HepG2 (cell line): ENCODE results near the gene ARL16. TPM values are rescaled to one million over a fixed set of nuclear protein-coding genes. Genes with fewer than 3 reads are reported as not detected.

Source experiments
- CEBPG ChIP-seq: IDR thresholded peaks from 2 replicates; pipeline ENCODE4 v1.6.1; 2016
- ELF3 ChIP-seq: IDR thresholded peaks from 2 replicates; pipeline ENCODE4 v1.6.1; 2016; ENCODE audit warnings: missing genetic modification reagents, missing compliant biosample characterization
- IRF9 ChIP-seq: sonication (generic); formaldehyde crosslinking; IDR thresholded peaks from 2 replicates; pipeline ENCODE4 v1.8.0; 2022; ENCODE audit warnings: missing genetic modification reagents, mild to moderate bottlenecking, borderline replicate concordance
- KLF13 ChIP-seq: sonication (generic); formaldehyde crosslinking; IDR thresholded peaks from 2 replicates; pipeline ENCODE4 v1.4.0; 2020; ENCODE audit warnings: mild to moderate bottlenecking, missing genetic modification reagents
- REPIN1 ChIP-seq: sonication (generic); formaldehyde crosslinking; IDR thresholded peaks from 2 replicates; pipeline ENCODE4 v1.8.0; 2022; ENCODE audit warnings: missing genetic modification reagents, low read depth, mild to moderate bottlenecking, borderline replicate concordance
- RFXAP ChIP-seq: sonication (generic); formaldehyde crosslinking; IDR thresholded peaks from 2 replicates; pipeline ENCODE4 v1.4.0; 2020; ENCODE audit warnings: missing genetic modification reagents, borderline replicate concordance
- ZNF142 ChIP-seq: sonication (generic); formaldehyde crosslinking; IDR thresholded peaks from 2 replicates; pipeline ENCODE4 v1.4.0; 2020; ENCODE audit warnings: missing genetic modification reagents
- ZNF235 ChIP-seq: sonication (generic); formaldehyde crosslinking; IDR thresholded peaks from 2 replicates; pipeline ENCODE4 v1.8.1; 2023; ENCODE audit warnings: mild to moderate bottlenecking, missing genetic modification reagents, borderline replicate concordance
- ZNF318 ChIP-seq: sonication (generic); formaldehyde crosslinking; IDR thresholded peaks from 2 replicates; pipeline ENCODE4 v1.4.0; 2020; ENCODE audit warnings: mild to moderate bottlenecking, missing genetic modification reagents
- ZNF513 ChIP-seq: sonication (generic); formaldehyde crosslinking; conservative IDR thresholded peaks from 2 replicates; pipeline ENCODE4 v1.5.0; 2020; ENCODE audit warnings: missing genetic modification reagents
- ZNF567 ChIP-seq: sonication (generic); formaldehyde crosslinking; IDR thresholded peaks from 2 replicates; pipeline ENCODE4 v1.8.1; 2023; ENCODE audit warnings: mild to moderate bottlenecking, missing genetic modification reagents, borderline replicate concordance
- ZNF605 ChIP-seq: sonication (generic); formaldehyde crosslinking; IDR thresholded peaks from 2 replicates; pipeline ENCODE4 v1.8.0; 2022; ENCODE audit warnings: mild to moderate bottlenecking, missing genetic modification reagents
- ZNF790 ChIP-seq: sonication (generic); formaldehyde crosslinking; IDR thresholded peaks from 2 replicates; pipeline ENCODE4 v1.8.0; 2022; ENCODE audit warnings: missing genetic modification reagents, mild to moderate bottlenecking, borderline replicate concordance
- polyA plus RNA-seq, 8 experiments: library from polyadenylated mRNA; depleted of rRNA in 3 of 8; stranded (reverse) in 7 of 8; unstranded in 1 of 8; fragments of >200 nt; fragmentation: Illumina TruSeq in 4 of 8; extraction: Trizol in 4 of 8; gene quantifications; 2 replicates each; pipeline versions ENCODE4 v1.2.1 to v1.2.3, GENCODE V29; 2011 to 2016; ENCODE audit warnings: low read depth in 4 of 8, missing spikeins in 1 of 8, mixed read lengths in 1 of 8; ENCODE audit not compliant: insufficient read depth in 1 of 8
- total RNA-seq, 5 experiments: library from RNA; depleted of rRNA; stranded (reverse); fragments of >200 nt; fragmentation: Illumina TruSeq; extraction: Trizol; gene quantifications; 2 replicates each; pipeline ENCODE4 v1.2.3, GENCODE V29; 2016; ENCODE audit warnings: low read depth in 1 of 5

ARL16 gene
- total and polyA plus RNA-seq, 2 of the 13 experiments (the other 11 are each of a cell fraction or from before 2014, with no cell fraction given) = 20.8 to 30.8 TPM

GRCh38 chr17:81683208-81683583 is 401 bp downstream of the ARL16 start (continued):
- TF ChIP-seq ZNF318 (CRISPR knock-in tag) (no peak), REPIN1 (CRISPR knock-in tag) (no peak), ZNF235 (CRISPR knock-in tag) (0 out of 2 replicates have a peak, but pooled peaks have one; percentile 40), KLF13 (CRISPR knock-in tag) (0 out of 2 replicates have a peak, but pooled peaks have one; percentile 39), ZNF513 (CRISPR knock-in tag) (no peak), ELF3 (CRISPR knock-in tag) (no peak), ZNF790 (CRISPR knock-in tag) (no peak), ZNF567 (CRISPR knock-in tag) (0 out of 2 replicates have a peak, but pooled peaks have one; percentile 84), IRF9 (CRISPR knock-in tag) (no peak), CEBPG (CRISPR knock-in tag) (no peak), ZNF605 (no peak), ZNF142 (CRISPR knock-in tag) (no peak), RFXAP (no peak)
